HEK293 (cell line): ENCODE data around the gene SF3B3.

Source experiments
- GFI1B ChIP-seq: fragments of 450-650 bp; formaldehyde crosslinking; IDR thresholded peaks from 2 replicates; pipeline ENCODE4 v1.5.1; 2016; ENCODE audit warnings: missing biosample characterization, missing genetic modification characterization
- SP3 ChIP-seq: fragments of 450-650 bp; formaldehyde crosslinking; IDR thresholded peaks from 2 replicates; pipeline ENCODE4 v1.5.1; 2016; ENCODE audit warnings: missing biosample characterization, missing genetic modification characterization
- TSHZ1 ChIP-seq: fragments of 450-650 bp; formaldehyde crosslinking; IDR thresholded peaks from 2 replicates; pipeline ENCODE4 v1.5.1; 2016; ENCODE audit warnings: missing biosample characterization, missing genetic modification characterization, borderline replicate concordance
- WT1 ChIP-seq: fragments of 450-650 bp; formaldehyde crosslinking; IDR thresholded peaks from 2 replicates; pipeline ENCODE4 v1.5.1; 2016; ENCODE audit warnings: missing biosample characterization, missing genetic modification characterization
- ZBTB11 ChIP-seq: fragments of 450-650 bp; formaldehyde crosslinking; conservative IDR thresholded peaks from 2 replicates; pipeline ENCODE4 v1.5.1; 2016; ENCODE audit warnings: low read depth, missing biosample characterization, missing genetic modification characterization
- ZEB2 ChIP-seq: fragments of 450-650 bp; formaldehyde crosslinking; IDR thresholded peaks from 2 replicates; pipeline ENCODE4 v1.5.1; 2016; ENCODE audit warnings: missing biosample characterization, missing genetic modification characterization
- ZNF10 ChIP-seq: fragments of 450-650 bp; formaldehyde crosslinking; IDR thresholded peaks from 2 replicates; pipeline ENCODE4 v1.5.1; 2017; ENCODE audit warnings: missing biosample characterization, missing genetic modification characterization
- ZNF114 ChIP-seq: fragments of 450-650 bp; formaldehyde crosslinking; IDR thresholded peaks from 2 replicates; pipeline ENCODE4 v1.5.0; 2017; ENCODE audit warnings: missing biosample characterization, missing genetic modification characterization
- ZNF148 ChIP-seq: fragments of 450-650 bp; formaldehyde crosslinking; IDR thresholded peaks from 2 replicates; pipeline ENCODE4 v1.5.0; 2017; ENCODE audit warnings: missing biosample characterization, missing genetic modification characterization, borderline replicate concordance
- ZNF155 ChIP-seq: fragments of 450-650 bp; formaldehyde crosslinking; IDR thresholded peaks from 2 replicates; pipeline ENCODE4 v1.5.1; 2016; ENCODE audit warnings: missing biosample characterization, missing genetic modification characterization
- ZNF211 ChIP-seq: fragments of 450-650 bp; formaldehyde crosslinking; IDR thresholded peaks from 2 replicates; pipeline ENCODE4 v1.5.1; 2016; ENCODE audit warnings: low read depth, missing biosample characterization, missing genetic modification characterization
- ZNF311 ChIP-seq: fragments of 450-650 bp; formaldehyde crosslinking; IDR thresholded peaks from 2 replicates; pipeline ENCODE4 v1.5.1; 2017; ENCODE audit warnings: missing biosample characterization, missing genetic modification characterization, borderline replicate concordance
- ZNF350 ChIP-seq: fragments of 450-650 bp; formaldehyde crosslinking; IDR thresholded peaks from 2 replicates; pipeline ENCODE4 v1.5.0; 2017; ENCODE audit warnings: missing biosample characterization, mild to moderate bottlenecking, missing genetic modification characterization
- ZNF473 ChIP-seq: fragments of 450-650 bp; formaldehyde crosslinking; IDR thresholded peaks from 2 replicates; pipeline ENCODE4 v1.5.1; 2017; ENCODE audit warnings: missing biosample characterization, missing genetic modification characterization
- ZNF488 ChIP-seq: fragments of 450-650 bp; formaldehyde crosslinking; IDR thresholded peaks from 2 replicates; pipeline ENCODE4 v1.5.1; 2016; ENCODE audit warnings: missing biosample characterization, missing genetic modification characterization
- ZNF521 ChIP-seq: fragments of 450-650 bp; formaldehyde crosslinking; IDR thresholded peaks from 2 replicates; pipeline ENCODE4 v1.5.1; 2017; ENCODE audit warnings: missing biosample characterization, mild to moderate bottlenecking, missing genetic modification characterization
- ZNF610 ChIP-seq: fragments of 450-650 bp; formaldehyde crosslinking; IDR thresholded peaks from 2 replicates; pipeline ENCODE4 v1.5.1; 2016; ENCODE audit warnings: missing biosample characterization, missing genetic modification characterization, borderline replicate concordance
- ZNF747 ChIP-seq: fragments of 450-650 bp; formaldehyde crosslinking; IDR thresholded peaks from 2 replicates; pipeline ENCODE4 v1.5.1; 2016; ENCODE audit warnings: missing biosample characterization, missing genetic modification characterization
- TF ChIP-seq, protein P1 (sequence below): fragments of 450-650 bp; formaldehyde crosslinking; IDR thresholded peaks from 2 replicates; pipeline ENCODE4 v1.5.1; 2016; ENCODE audit warnings: missing biosample characterization, missing genetic modification characterization, borderline replicate concordance
- TF ChIP-seq, protein P2 (sequence below): fragments of 450-650 bp; formaldehyde crosslinking; IDR thresholded peaks from 2 replicates; pipeline ENCODE4 v1.5.1; 2017; ENCODE audit warnings: missing biosample characterization, missing genetic modification characterization

SF3B3 gene

GRCh38 chr16:70476272-70477020 is 47.2 kb upstream of the SF3B3 start (continued):
- no peak for TF ChIP-seq ZNF488 (tag by site-specific recombination)
- TF ChIP-seq WT1, result no peak
- TF ChIP-seq TSHZ1 (tag by site-specific recombination), result no peak
- no peak for TF ChIP-seq ZBTB11 (tag by site-specific recombination)
- TF ChIP-seq SP3 (tag by site-specific recombination), result no peak
- TF ChIP-seq ZNF311 (tag by site-specific recombination), result no peak
- no peak for TF ChIP-seq ZNF10
- TF ChIP-seq ZNF610, result no peak
- no peak for TF ChIP-seq ZNF211 (tag by site-specific recombination)
- no peak for TF ChIP-seq ZNF148 (tag by site-specific recombination)
- TF ChIP-seq ZNF747 (tag by site-specific recombination), result no peak
- no peak for TF ChIP-seq ZNF350 (tag by site-specific recombination)
- TF ChIP-seq, protein P1, sequence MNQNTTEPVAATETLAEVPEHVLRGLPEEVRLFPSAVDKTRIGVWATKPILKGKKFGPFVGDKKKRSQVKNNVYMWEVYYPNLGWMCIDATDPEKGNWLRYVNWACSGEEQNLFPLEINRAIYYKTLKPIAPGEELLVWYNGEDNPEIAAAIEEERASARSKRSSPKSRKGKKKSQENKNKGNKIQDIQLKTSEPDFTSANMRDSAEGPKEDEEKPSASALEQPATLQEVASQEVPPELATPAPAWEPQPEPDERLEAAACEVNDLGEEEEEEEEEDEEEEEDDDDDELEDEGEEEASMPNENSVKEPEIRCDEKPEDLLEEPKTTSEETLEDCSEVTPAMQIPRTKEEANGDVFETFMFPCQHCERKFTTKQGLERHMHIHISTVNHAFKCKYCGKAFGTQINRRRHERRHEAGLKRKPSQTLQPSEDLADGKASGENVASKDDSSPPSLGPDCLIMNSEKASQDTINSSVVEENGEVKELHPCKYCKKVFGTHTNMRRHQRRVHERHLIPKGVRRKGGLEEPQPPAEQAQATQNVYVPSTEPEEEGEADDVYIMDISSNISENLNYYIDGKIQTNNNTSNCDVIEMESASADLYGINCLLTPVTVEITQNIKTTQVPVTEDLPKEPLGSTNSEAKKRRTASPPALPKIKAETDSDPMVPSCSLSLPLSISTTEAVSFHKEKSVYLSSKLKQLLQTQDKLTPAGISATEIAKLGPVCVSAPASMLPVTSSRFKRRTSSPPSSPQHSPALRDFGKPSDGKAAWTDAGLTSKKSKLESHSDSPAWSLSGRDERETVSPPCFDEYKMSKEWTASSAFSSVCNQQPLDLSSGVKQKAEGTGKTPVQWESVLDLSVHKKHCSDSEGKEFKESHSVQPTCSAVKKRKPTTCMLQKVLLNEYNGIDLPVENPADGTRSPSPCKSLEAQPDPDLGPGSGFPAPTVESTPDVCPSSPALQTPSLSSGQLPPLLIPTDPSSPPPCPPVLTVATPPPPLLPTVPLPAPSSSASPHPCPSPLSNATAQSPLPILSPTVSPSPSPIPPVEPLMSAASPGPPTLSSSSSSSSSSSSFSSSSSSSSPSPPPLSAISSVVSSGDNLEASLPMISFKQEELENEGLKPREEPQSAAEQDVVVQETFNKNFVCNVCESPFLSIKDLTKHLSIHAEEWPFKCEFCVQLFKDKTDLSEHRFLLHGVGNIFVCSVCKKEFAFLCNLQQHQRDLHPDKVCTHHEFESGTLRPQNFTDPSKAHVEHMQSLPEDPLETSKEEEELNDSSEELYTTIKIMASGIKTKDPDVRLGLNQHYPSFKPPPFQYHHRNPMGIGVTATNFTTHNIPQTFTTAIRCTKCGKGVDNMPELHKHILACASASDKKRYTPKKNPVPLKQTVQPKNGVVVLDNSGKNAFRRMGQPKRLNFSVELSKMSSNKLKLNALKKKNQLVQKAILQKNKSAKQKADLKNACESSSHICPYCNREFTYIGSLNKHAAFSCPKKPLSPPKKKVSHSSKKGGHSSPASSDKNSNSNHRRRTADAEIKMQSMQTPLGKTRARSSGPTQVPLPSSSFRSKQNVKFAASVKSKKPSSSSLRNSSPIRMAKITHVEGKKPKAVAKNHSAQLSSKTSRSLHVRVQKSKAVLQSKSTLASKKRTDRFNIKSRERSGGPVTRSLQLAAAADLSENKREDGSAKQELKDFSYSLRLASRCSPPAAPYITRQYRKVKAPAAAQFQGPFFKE (tag by site-specific recombination), result no peak
- no peak for TF ChIP-seq ZNF114 (tag by site-specific recombination)
- TF ChIP-seq GFI1B, result no peak
- TF ChIP-seq ZNF521, result no peak
- no peak for TF ChIP-seq ZNF473 (tag by site-specific recombination)
- peak; percentile 32; the same call in 1 of the 2 replicates for TF ChIP-seq ZEB2 (tag by site-specific recombination)
- TF ChIP-seq, protein P2, sequence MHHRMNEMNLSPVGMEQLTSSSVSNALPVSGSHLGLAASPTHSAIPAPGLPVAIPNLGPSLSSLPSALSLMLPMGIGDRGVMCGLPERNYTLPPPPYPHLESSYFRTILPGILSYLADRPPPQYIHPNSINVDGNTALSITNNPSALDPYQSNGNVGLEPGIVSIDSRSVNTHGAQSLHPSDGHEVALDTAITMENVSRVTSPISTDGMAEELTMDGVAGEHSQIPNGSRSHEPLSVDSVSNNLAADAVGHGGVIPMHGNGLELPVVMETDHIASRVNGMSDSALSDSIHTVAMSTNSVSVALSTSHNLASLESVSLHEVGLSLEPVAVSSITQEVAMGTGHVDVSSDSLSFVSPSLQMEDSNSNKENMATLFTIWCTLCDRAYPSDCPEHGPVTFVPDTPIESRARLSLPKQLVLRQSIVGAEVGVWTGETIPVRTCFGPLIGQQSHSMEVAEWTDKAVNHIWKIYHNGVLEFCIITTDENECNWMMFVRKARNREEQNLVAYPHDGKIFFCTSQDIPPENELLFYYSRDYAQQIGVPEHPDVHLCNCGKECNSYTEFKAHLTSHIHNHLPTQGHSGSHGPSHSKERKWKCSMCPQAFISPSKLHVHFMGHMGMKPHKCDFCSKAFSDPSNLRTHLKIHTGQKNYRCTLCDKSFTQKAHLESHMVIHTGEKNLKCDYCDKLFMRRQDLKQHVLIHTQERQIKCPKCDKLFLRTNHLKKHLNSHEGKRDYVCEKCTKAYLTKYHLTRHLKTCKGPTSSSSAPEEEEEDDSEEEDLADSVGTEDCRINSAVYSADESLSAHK (tag by site-specific recombination), result 0 out of 2 replicates have a peak, but pooled peaks have one; percentile 52
- TF ChIP-seq ZNF155 (tag by site-specific recombination), result no peak
